ENCODE data around the gene ATP6AP1. TPM values are rescaled to one million over a fixed set of nuclear protein-coding genes. Genes with fewer than 3 reads are reported as not detected.

ATP6AP1 gene
- total and polyA plus RNA-seq, 9 of the 15 experiments (the other 6 are each of a cell fraction or from before 2014, with no cell fraction given): 8.3 to 90.5 (median 52.9) TPM

GRCh38 chrX:154478728-154479622 lies 50.5 kb downstream of the ATP6AP1 start, which contains the start of gene LAGE3 (continued):
- TF ChIP-seq KHSRP (IDR thresholded peaks at IDR 0.05) (no peak), KDM1A (IDR thresholded peaks at IDR 0.05) (no peak), RFX1 (IDR thresholded peaks at IDR 0.05) (no peak), SAFB2 (IDR thresholded peaks at IDR 0.05; ENCODE audit: borderline replicate concordance, low read depth, low read length, severe bottlenecking) (no peak), SNIP1 (IDR thresholded peaks at IDR 0.05; ENCODE audit: low read depth) (no peak), TAF15 (IDR thresholded peaks at IDR 0.05; ENCODE audit: low read depth, low read length) (no peak), MEF2A (IDR thresholded peaks at IDR 0.05; ENCODE audit: control insufficient read depth, low read depth, low read length) (no peak), NCOA4 (IDR thresholded peaks at IDR 0.05; ENCODE audit: partially characterized antibody) (no peak), NUFIP1 (IDR thresholded peaks at IDR 0.05; ENCODE audit: partially characterized antibody) (no peak), ZNF197 (CRISPR knock-in tag; IDR thresholded peaks at IDR 0.05; ENCODE audit: low read depth) (no peak), ESRRA (IDR thresholded peaks at IDR 0.05; ENCODE audit: borderline replicate concordance, low read depth) (0 out of 2 replicates have a peak, but pooled peaks have one; percentile 46)
- TF ChIP-seq, protein P1, sequence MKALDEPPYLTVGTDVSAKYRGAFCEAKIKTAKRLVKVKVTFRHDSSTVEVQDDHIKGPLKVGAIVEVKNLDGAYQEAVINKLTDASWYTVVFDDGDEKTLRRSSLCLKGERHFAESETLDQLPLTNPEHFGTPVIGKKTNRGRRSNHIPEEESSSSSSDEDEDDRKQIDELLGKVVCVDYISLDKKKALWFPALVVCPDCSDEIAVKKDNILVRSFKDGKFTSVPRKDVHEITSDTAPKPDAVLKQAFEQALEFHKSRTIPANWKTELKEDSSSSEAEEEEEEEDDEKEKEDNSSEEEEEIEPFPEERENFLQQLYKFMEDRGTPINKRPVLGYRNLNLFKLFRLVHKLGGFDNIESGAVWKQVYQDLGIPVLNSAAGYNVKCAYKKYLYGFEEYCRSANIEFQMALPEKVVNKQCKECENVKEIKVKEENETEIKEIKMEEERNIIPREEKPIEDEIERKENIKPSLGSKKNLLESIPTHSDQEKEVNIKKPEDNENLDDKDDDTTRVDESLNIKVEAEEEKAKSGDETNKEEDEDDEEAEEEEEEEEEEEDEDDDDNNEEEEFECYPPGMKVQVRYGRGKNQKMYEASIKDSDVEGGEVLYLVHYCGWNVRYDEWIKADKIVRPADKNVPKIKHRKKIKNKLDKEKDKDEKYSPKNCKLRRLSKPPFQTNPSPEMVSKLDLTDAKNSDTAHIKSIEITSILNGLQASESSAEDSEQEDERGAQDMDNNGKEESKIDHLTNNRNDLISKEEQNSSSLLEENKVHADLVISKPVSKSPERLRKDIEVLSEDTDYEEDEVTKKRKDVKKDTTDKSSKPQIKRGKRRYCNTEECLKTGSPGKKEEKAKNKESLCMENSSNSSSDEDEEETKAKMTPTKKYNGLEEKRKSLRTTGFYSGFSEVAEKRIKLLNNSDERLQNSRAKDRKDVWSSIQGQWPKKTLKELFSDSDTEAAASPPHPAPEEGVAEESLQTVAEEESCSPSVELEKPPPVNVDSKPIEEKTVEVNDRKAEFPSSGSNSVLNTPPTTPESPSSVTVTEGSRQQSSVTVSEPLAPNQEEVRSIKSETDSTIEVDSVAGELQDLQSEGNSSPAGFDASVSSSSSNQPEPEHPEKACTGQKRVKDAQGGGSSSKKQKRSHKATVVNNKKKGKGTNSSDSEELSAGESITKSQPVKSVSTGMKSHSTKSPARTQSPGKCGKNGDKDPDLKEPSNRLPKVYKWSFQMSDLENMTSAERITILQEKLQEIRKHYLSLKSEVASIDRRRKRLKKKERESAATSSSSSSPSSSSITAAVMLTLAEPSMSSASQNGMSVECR (CRISPR knock-in tag; IDR thresholded peaks at IDR 0.05): peak; percentile 76; the same call in 1 of the 2 replicates
- TF ChIP-seq, protein P2, sequence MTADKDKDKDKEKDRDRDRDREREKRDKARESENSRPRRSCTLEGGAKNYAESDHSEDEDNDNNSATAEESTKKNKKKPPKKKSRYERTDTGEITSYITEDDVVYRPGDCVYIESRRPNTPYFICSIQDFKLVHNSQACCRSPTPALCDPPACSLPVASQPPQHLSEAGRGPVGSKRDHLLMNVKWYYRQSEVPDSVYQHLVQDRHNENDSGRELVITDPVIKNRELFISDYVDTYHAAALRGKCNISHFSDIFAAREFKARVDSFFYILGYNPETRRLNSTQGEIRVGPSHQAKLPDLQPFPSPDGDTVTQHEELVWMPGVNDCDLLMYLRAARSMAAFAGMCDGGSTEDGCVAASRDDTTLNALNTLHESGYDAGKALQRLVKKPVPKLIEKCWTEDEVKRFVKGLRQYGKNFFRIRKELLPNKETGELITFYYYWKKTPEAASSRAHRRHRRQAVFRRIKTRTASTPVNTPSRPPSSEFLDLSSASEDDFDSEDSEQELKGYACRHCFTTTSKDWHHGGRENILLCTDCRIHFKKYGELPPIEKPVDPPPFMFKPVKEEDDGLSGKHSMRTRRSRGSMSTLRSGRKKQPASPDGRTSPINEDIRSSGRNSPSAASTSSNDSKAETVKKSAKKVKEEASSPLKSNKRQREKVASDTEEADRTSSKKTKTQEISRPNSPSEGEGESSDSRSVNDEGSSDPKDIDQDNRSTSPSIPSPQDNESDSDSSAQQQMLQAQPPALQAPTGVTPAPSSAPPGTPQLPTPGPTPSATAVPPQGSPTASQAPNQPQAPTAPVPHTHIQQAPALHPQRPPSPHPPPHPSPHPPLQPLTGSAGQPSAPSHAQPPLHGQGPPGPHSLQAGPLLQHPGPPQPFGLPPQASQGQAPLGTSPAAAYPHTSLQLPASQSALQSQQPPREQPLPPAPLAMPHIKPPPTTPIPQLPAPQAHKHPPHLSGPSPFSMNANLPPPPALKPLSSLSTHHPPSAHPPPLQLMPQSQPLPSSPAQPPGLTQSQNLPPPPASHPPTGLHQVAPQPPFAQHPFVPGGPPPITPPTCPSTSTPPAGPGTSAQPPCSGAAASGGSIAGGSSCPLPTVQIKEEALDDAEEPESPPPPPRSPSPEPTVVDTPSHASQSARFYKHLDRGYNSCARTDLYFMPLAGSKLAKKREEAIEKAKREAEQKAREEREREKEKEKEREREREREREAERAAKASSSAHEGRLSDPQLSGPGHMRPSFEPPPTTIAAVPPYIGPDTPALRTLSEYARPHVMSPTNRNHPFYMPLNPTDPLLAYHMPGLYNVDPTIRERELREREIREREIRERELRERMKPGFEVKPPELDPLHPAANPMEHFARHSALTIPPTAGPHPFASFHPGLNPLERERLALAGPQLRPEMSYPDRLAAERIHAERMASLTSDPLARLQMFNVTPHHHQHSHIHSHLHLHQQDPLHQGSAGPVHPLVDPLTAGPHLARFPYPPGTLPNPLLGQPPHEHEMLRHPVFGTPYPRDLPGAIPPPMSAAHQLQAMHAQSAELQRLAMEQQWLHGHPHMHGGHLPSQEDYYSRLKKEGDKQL (CRISPR knock-in tag; IDR thresholded peaks at IDR 0.05; ENCODE audit: borderline replicate concordance): no peak
- TF ChIP-seq, protein P3, sequence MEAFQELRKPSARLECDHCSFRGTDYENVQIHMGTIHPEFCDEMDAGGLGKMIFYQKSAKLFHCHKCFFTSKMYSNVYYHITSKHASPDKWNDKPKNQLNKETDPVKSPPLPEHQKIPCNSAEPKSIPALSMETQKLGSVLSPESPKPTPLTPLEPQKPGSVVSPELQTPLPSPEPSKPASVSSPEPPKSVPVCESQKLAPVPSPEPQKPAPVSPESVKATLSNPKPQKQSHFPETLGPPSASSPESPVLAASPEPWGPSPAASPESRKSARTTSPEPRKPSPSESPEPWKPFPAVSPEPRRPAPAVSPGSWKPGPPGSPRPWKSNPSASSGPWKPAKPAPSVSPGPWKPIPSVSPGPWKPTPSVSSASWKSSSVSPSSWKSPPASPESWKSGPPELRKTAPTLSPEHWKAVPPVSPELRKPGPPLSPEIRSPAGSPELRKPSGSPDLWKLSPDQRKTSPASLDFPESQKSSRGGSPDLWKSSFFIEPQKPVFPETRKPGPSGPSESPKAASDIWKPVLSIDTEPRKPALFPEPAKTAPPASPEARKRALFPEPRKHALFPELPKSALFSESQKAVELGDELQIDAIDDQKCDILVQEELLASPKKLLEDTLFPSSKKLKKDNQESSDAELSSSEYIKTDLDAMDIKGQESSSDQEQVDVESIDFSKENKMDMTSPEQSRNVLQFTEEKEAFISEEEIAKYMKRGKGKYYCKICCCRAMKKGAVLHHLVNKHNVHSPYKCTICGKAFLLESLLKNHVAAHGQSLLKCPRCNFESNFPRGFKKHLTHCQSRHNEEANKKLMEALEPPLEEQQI (IDR thresholded peaks at IDR 0.05): no peak

Measured in K562 (cell line).